Renal cortex interstitium (tissue), 11 donors: Measurements from ENCODE around the gene RSPH3. TPM values are rescaled to one million over a fixed set of nuclear protein-coding genes. Genes with fewer than 3 reads are reported as not detected.
A peak's percentile ranks its signal among the peaks of the same experiment; 100 is the strongest.
"Not testable (repeated sequence)": the region's sequence is repeated elsewhere in the genome, so short reads cannot be mapped to it uniquely, and the experiment has no call there.

Source experiments
- DNase-seq, 11 donors: peaks; one replicate each; pipeline ENCODE4 v3.0.0-alpha.2; 2013; ENCODE audit warnings: low read depth in 9 of 11, low spot score in 4 of 11; ENCODE audit errors: extremely low read depth in 1 of 11
- polyA plus RNA-seq, 3 donors: library from polyadenylated mRNA; unstranded; fragments of 120-200 nt; gene quantifications; one replicate each; pipeline ENCODE4 v1.2.1, GENCODE V29; 2013; ENCODE audit not compliant: insufficient read length in 3 of 3

RSPH3 gene
- polyA plus RNA-seq, 3 donors: 16.1 to 22.6 (median 16.7) TPM

- no peak for DNase-seq
These were observed 35.9 kb upstream of the RSPH3 start for GRCh38 chr6:159035891-159036290.

GRCh38 chr6:159033160-159034049 lies 33.4 kb upstream of the RSPH3 start:
- DNase-seq: no peak

DNA sequence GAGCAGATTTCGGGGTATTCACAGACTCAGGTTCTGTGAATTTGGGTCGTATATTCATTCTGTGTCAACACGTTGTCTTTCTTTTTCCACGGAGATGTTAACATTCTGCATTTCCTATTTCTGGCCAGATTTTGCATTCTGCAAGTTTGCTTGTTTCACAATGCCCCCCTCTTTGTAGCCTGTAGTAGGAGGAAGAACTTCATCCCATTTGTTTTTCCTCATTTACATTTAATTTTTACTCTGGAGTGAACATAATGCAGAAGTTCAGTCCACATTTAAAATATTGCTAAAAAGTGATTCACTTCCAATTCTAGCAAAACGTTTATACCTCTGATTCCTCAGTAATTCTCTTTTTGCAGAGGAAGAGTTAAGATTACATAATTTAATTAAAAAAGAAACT lies 31.8 kb upstream of the RSPH3 start:
- DNase-seq: no peak

- DNase-seq: no peak
These were observed 30.2 kb upstream of the RSPH3 start for GRCh38 chr6:159030168-159030567.

DNA sequence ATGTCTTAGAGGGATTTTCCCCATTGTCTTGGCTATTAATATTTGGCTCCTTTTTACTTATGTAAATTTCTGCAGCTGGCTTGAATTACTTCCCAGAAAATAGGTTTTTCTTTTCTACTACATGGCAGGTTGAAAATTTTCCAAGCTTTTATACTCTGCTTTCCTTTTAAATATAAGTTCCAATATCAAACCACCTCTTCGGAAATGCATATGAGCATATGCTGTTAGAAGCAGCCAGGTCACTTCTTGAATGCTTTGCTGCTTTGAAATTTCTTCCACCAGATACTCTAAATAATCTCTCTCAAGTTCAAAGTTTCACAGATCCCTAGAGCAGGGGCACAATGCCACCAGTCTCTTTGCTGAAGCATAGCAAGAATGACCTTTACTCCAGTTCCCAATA lies 25.2 kb upstream of the RSPH3 start:
- not testable (repeated sequence) for DNase-seq

GRCh38 chr6:159023893-159024292 lies 23.9 kb upstream of the RSPH3 start:
- no peak for DNase-seq

GRCh38 chr6:159020011-159020410 lies 20.0 kb upstream of the RSPH3 start:
- DNase-seq: no peak

DNA sequence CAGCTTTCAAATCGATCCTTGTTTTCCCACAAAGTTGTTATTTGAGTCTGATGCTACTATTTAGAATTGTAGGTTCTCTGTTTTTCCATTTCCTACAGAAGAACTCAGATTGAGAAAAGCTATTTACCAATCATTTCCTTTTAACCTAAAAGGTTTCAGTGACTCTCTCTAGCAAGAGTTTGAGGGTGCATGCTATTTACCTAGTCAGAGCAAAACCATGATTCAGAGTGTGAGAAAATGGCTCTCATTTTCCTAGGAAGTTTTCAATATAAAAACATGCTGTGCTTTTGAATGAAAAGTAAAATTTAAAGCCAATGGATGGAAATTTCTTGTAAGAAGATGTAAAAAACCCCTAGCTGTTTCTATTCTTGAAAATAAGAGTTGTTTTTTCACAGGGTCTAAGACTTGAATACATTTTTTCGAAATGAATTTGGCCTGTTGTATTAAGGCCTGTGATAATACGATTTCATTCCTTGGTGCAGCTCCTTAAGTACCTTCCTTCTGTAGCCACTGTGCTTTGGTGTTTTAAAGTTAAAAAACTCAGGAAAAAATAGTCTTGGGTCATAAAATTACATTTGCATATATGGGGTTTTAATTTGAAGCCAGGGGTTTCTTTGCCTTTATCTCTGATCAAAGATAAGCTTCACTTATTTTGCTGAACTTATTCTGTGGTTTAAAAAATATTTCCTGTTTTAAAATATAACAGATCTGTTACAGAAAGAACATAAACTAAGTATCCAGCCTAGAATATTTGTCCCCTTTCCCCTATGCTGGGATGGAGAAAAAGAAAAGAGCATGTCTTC lies 18.0 kb upstream of the RSPH3 start:
- DNase-seq: no peak

DNA sequence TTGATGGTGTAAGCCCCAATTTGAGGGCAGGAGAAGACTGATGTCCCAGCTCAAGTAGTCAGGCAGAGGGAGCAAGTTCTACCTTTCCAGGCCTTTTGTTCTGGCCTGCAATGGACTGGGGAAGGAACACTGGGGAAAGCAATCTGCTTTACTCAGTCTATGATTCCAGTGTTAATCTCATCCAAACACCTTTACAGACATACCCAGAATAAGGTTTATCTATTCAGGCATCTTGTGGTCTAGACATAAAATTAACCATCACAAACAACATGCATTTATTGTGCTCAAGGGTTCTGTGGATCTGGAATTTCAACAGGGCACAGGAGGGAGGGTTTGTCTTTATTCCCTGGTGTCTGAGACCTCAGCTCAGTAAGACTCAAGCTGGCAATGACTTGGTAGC lies 14.4 kb upstream of the RSPH3 start:
- no peak for DNase-seq

- no peak for DNase-seq
These were observed 13.2 kb upstream of the RSPH3 start for GRCh38 chr6:159013229-159013628.

GRCh38 chr6:159012201-159012600 lies 12.2 kb upstream of the RSPH3 start:
- DNase-seq: no peak

GRCh38 chr6:159010037-159010612 lies 10.1 kb upstream of the RSPH3 start:
- DNase-seq: not testable (repeated sequence)

- DNase-seq: peak in 3 of 11 donors; percentile 11 to 25 (median 14)
These were observed 8.8 kb upstream of the RSPH3 start for GRCh38 chr6:159008656-159009288.

DNA sequence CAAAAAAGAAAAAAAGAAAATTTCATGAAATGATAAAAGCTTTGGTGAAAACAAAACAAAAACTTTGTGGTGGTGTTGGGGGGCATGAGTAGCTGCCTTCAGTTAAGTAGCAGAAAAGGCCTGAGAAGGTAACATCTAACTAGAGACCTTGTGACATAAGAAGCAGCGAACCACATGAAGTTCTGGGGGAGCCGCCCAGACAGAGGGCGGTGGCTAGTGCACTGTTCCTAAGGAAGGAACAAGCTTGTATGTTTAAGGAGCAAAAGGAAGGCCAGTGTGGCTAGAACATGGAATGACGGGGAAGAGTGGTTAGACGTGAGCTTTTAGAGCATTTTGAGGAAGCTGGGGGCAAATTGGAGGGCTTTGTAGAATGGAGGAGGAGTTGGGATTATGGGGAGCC lies 7.5 kb upstream of the RSPH3 start:
- no peak for DNase-seq

DNA sequence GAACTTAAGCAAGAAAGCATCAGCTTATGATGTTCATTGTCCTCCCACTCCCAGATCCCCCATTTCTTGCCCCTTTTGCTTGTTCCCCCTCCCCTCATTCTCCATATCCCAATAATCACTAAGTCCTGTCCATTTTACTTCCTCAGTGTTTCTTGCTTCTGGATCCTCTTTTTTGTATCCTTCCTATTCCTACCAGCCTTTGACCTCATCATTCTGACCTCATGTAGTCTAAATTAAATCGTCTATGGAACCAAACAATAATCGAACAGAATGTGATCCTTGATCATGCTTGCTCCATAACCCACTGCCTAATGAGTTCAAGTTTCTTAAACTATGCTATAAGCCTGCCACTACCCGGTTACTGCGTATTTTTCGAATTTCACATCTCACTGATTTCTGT lies 5.4 kb upstream of the RSPH3 start:
- DNase-seq: no peak

DNA sequence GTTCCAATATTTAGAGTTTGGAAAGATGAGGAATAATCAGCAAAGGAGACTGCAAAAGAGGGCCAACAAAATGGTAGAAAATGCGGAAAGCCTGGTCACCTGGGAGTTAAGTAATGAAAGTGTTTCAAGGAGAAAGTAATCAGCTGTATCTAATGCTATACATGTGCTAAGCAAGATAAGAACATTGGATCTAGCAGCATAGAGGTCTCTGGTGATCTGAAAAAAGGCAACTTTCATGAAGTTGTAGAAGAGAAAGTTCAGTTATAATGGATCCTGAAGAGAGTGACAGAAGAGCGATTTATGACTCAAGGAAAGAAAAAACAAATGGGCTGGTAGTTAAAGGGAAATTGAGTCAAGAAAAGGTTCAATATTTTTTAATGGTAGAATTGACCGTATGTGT lies 4.6 kb upstream of the RSPH3 start:
- DNase-seq: no peak

GRCh38 chr6:159002432-159003155 lies 2.6 kb upstream of the RSPH3 start:
- DNase-seq: no peak

DNA sequence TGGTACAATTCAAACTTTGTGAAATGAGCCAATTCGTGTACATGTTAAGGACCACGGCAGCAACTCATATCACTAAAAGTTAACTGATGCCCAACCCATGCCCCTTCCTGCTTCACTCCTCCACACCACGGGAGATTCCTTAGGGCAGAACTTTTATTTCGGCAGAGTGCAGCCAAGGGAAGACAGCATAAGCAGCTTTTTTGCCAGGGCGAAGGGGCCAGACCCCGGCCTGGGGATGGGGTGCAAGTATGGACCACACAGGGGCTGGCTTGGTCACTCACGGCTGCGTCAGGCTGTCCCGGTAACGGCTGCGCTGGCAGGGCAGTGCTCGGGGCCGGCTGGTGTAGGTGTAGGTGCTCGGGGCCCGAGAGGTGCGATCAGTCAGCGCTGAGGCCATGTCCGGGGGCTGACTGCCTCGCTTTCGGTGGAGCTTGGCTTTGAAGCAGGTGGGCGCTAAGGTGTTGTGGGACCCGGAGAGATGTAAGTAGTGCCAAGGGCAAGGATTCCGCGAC lies 792 bp downstream of the RSPH3 start:
- DNase-seq: peak in 3 of 11 donors; percentile 10 to 22 (median 12)

DNA sequence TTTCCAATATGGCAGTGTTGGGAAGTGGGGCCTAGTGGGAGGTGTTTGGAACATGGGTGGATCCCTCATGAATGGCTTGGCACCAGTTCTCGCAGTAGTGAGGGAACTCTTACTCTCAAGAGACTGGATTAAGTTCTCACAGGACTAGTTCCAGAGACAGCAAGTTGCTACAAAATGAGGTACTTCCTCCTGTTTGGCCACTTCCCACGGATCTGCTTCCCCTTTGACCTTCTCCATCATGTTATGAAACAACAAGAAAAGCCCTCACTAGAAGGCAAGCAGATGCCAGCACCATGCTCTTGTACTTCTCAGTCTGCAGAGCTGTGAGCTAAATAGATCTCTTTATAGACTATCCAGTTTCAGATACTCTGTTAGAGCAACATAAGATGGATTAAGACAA lies 3.1 kb downstream of the RSPH3 start:
- DNase-seq: no peak
